HL-60 (cell line): ENCODE measurements around the gene APOA4.

Source experiments
- DNase-seq, 2 experiments: peaks; one replicate each; pipeline ENCODE4 v3.0.0-alpha.2; 2010 to 2020; ENCODE audit warnings: low read depth in 1 of 2, low spot score in 1 of 2
- H3K27ac ChIP-seq: fragments of 250-450 bp; sonication (Bioruptor Pico); replicated peaks from 2 replicates; pipeline ENCODE4 v1.5.1; 2020; ENCODE audit warnings: mild to moderate bottlenecking, moderate library complexity
- H3K27me3 ChIP-seq: fragments of 250-450 bp; sonication (Bioruptor Pico); 2 replicates; pipeline ENCODE4 v1.5.1; 2021; ENCODE audit warnings: mild to moderate bottlenecking, moderate library complexity; ENCODE audit not compliant: insufficient read depth, poor library complexity, severe bottlenecking
- H3K4me3 ChIP-seq: replicated peaks from 2 replicates; pipeline ENCODE4 v1.5.1; 2011; ENCODE audit warnings: mild to moderate bottlenecking, control low read depth, low read length; ENCODE audit not compliant: insufficient read depth
- CTCF ChIP-seq: IDR thresholded peaks from one replicate; pipeline ENCODE4 v1.5.1; 2011; ENCODE audit warnings: low read length, control low read depth, inconsistent platforms; ENCODE audit not compliant: insufficient read depth
- GABPA ChIP-seq: IDR thresholded peaks from 2 replicates; pipeline ENCODE4 v1.6.1; 2012; ENCODE audit warnings: low read depth
- POLR2AphosphoS5 ChIP-seq: IDR thresholded peaks from 2 replicates; pipeline ENCODE4 v1.6.1; 2012; ENCODE audit warnings: low read depth
- REST ChIP-seq: IDR thresholded peaks from 2 replicates; pipeline ENCODE4 v1.6.1; 2012; ENCODE audit warnings: low read depth; ENCODE audit not compliant: insufficient replicate concordance
- SPI1 ChIP-seq: IDR thresholded peaks from 2 replicates; pipeline ENCODE4 v1.6.1; 2012; ENCODE audit warnings: low read depth, mild to moderate bottlenecking, borderline replicate concordance

Gene APOA4

GRCh38 chr11:116787436-116787785 lies 35.7 kb downstream of the APOA4 start:
- Histone ChIP-seq H3K27me3 (no peaks in the 10 kb centered on the region), H3K4me3 (peak overlapping the region; percentile 92), H3K27ac (peak overlapping the region; percentile 70)
- DNase-seq: no peak
- no peak for TF ChIP-seq GABPA
- no peak for TF ChIP-seq CTCF
- TF ChIP-seq POLR2AphosphoS5: no peak
- TF ChIP-seq REST: no peak
- TF ChIP-seq SPI1: no peak

- Histone ChIP-seq H3K4me3 (peak overlapping the region; percentile 92), H3K27ac (peak overlapping the region; percentile 70), H3K27me3 (no peaks in the 10 kb centered on the region)
- no peak for DNase-seq
- no peak for TF ChIP-seq POLR2AphosphoS5
- no peak for TF ChIP-seq GABPA
- no peak for TF ChIP-seq SPI1
- no peak for TF ChIP-seq REST
- no peak for TF ChIP-seq CTCF
Observed at GRCh38 chr11:116786966-116787365, 36.1 kb downstream of the APOA4 start.

- DNase-seq: no peak
- no peak overlapping the region for H3K4me3 ChIP-seq
- TF ChIP-seq GABPA: no peak
- TF ChIP-seq SPI1: no peak
- TF ChIP-seq POLR2AphosphoS5: no peak
- no peak for TF ChIP-seq REST
- TF ChIP-seq CTCF: no peak
- H3K27ac ChIP-seq: no peak overlapping the region
- H3K27me3 ChIP-seq: no peaks in the 10 kb centered on the region
Observed at GRCh38 chr11:116786326-116786725, 36.8 kb downstream of the APOA4 start.
